ENCODE results near the gene PYGL.

PYGL gene

DNA sequence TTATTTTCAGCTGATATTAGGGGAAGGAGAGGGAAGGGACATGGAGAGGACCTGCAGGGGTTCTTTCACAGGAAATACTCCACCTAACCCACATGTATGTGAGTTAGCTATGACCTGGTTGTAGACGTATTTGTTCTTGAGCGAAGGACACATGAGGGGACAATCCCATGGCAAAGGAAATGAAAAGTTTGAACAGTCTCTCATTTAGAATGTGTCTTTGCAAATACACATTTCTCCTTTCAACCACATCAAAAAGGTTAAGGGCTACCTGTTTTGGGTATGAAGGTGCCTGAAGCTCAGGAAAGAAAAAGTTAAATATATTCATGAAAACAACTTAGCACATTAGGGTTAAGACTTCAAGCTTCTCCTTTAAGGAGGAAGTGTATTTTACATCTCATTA is 7.4 kb downstream of the PYGL start:
- H3K27me3 ChIP-seq = no peaks in the 10 kb centered on the region
- peak overlapping the region; percentile 51 to 99 for H3K4me3 ChIP-seq (ENCODE audit: low read depth in 1 of 2, low read length in 1 of 2)
- peaks cover 69% of the 10 kb centered on the region for H3K36me3 ChIP-seq
- H3K27ac ChIP-seq = peak overlapping the region; percentile 86
- peaks cover 97 to 100% of the 10 kb centered on the region in 2 experiments for H3K4me1 ChIP-seq (ENCODE audit: control insufficient read depth in 1 of 2, insufficient read depth in 1 of 2, low read depth in 1 of 2, low read length in 1 of 2)
- no peaks in the 10 kb centered on the region for H3K9me3 ChIP-seq
- TF ChIP-seq, protein P1, sequence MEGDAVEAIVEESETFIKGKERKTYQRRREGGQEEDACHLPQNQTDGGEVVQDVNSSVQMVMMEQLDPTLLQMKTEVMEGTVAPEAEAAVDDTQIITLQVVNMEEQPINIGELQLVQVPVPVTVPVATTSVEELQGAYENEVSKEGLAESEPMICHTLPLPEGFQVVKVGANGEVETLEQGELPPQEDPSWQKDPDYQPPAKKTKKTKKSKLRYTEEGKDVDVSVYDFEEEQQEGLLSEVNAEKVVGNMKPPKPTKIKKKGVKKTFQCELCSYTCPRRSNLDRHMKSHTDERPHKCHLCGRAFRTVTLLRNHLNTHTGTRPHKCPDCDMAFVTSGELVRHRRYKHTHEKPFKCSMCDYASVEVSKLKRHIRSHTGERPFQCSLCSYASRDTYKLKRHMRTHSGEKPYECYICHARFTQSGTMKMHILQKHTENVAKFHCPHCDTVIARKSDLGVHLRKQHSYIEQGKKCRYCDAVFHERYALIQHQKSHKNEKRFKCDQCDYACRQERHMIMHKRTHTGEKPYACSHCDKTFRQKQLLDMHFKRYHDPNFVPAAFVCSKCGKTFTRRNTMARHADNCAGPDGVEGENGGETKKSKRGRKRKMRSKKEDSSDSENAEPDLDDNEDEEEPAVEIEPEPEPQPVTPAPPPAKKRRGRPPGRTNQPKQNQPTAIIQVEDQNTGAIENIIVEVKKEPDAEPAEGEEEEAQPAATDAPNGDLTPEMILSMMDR (IDR thresholded peaks at IDR 0.05) = no peak

DNA sequence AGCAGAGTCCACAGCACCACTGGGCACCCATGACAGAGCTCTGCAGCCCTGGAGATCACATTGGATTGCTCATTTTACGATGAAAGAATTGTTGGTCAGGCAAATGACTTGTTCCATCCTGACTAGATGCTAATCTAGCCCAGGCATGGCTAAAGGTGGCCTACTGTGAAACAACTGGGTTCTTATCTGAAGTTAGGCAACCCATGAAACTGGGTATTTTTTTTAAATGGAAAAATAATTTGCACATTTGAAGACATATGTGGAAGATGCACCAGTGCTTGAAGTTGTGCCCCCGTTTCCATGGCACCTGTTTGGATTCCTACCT is 8.3 kb downstream of the PYGL start:
- Histone ChIP-seq H3K4me1 (ENCODE audit: control insufficient read depth in 1 of 2, insufficient read depth in 1 of 2, low read depth in 1 of 2, low read length in 1 of 2) (peaks cover 96 to 98% of the 10 kb centered on the region in 2 experiments), H3K4me3 (ENCODE audit: low read depth in 1 of 2, low read length in 1 of 2) (peak overlapping the region; percentile 51 to 99), H3K36me3 (peaks cover 69% of the 10 kb centered on the region), H3K27ac (peak overlapping the region; percentile 86), H3K27me3 (no peaks in the 10 kb centered on the region), H3K9me3 (no peaks in the 10 kb centered on the region)
- TF ChIP-seq, protein P1 (IDR thresholded peaks at IDR 0.05) = no peak

DNA sequence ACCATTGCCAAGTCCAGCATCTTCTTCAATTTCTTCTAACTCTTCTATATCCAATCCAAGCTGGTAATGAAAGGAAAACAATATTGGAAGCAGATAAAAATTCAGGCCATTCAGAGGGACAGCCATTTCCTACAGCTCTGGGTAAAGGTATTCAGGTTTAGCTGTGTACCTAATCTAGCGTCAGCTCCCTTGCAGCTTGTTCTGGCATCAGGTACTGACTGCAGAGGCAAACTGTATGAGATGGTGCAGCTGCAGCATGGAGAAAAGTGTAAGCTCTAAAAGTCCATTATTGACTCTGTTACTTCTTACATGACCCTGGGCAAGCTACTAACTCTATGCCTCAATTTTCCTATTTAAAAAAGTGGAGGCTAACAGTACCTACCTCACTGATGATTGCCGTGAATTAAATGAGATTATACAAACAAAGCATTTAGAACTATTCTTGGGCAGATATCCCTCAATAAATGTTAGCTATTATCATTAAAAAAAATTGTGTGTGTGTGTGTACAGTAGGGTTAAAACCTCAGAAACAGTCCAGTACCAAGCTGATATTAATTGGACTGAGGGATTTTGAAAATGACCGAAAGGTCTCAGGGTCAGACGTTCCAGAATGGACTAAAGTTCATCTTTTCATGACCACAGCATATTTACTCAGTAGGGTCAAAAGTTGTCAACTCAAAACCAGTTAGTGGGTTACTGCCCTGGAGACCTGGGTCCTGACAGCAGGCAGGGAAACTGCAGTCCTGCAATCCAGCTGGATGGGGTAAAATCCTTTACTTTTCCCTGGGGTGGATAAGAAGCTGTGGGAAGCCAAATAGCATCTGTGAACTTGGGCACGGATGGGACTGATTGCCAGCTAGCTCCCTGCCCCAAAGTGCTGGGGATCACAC is 8.9 kb downstream of the PYGL start:
- no peaks in the 10 kb centered on the region for H3K9me3 ChIP-seq
- H3K27me3 ChIP-seq = no peaks in the 10 kb centered on the region
- peak overlapping the region in 1 of 2 experiments; percentile 99 for H3K4me3 ChIP-seq (ENCODE audit: low read depth in 1 of 2, low read length in 1 of 2)
- TF ChIP-seq, protein P1 (IDR thresholded peaks at IDR 0.05) = no peak
- H3K4me1 ChIP-seq (ENCODE audit: control insufficient read depth in 1 of 2, insufficient read depth in 1 of 2, low read depth in 1 of 2, low read length in 1 of 2) = peaks cover 96 to 98% of the 10 kb centered on the region in 2 experiments
- peak overlapping the region; percentile 86 for H3K27ac ChIP-seq
- H3K36me3 ChIP-seq = peaks cover 69% of the 10 kb centered on the region

DNA sequence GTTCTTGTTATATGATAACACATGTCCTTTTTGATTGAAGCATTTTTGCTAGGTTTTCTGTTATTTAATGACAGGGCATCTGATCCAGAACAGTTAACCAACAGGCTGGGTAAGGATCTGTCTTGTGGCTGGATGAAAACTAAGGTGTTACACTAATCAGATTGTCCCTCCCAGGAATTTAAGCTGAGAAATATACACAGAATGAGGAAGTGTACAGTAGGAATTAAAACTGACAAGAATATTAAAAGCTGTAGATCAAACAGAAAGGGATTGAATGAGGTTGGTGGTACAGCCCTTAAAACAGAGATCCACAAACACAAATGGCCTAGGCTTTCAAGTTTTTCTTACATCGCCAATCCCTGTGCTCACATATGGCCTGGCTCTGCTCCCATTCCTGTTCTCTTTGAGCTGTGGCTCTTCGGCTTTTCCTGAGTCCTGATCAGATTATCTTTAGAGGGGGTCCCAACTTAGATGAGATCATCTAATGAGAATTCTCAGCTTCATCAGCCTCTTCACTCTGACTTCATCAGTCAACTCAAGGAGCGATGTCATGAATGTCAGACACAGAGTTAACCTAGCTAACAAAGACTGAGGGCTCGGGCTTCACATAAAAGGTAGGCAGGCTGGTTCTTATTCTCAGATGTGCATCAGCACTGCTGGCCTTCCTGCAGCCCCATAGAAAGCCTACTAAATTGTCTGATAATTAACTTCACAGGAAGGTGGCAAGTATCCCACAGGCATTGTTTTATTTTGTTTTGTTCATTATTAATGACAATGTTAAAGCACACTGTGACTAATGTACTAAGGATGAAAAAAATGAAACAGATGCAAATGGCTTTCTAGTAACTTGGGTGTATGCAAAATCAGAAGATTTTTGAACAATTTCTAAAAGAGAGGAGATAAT is 11.4 kb downstream of the PYGL start:
- TF ChIP-seq, protein P1 (IDR thresholded peaks at IDR 0.05) = no peak
- H3K36me3 ChIP-seq = peaks cover 86% of the 10 kb centered on the region
- no peak overlapping the region for H3K4me3 ChIP-seq (ENCODE audit: low read depth in 1 of 2, low read length in 1 of 2)
- H3K27ac ChIP-seq = peak overlapping the region; percentile 86
- no peaks in the 10 kb centered on the region for H3K27me3 ChIP-seq
- H3K9me3 ChIP-seq = no peaks in the 10 kb centered on the region
- H3K4me1 ChIP-seq (ENCODE audit: control insufficient read depth in 1 of 2, insufficient read depth in 1 of 2, low read depth in 1 of 2, low read length in 1 of 2) = peaks cover 96 to 98% of the 10 kb centered on the region in 2 experiments

DNA sequence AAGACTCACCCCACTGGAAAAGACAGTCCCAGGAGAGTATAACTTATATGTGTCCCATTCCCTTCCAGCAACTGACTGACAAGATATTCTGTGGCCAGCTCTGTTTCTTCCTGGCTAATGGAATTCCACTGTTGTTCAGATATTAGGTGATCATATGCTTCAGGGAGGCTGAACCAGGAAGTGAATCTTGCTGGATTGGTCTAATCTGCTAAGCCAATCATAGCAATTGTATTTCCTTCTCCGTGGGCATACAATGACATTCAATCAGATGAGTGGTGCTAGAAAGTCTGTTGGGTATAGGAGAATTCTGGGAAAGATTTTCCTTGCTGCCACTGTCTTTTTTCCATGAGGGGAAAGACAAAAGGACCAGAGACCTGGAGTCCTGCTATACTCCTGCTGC is 12.1 kb downstream of the PYGL start:
- peaks cover 98% of the 10 kb centered on the region in 2 experiments for H3K4me1 ChIP-seq (ENCODE audit: control insufficient read depth in 1 of 2, insufficient read depth in 1 of 2, low read depth in 1 of 2, low read length in 1 of 2)
- H3K27me3 ChIP-seq = no peaks in the 10 kb centered on the region
- H3K27ac ChIP-seq = peak overlapping the region; percentile 86
- TF ChIP-seq, protein P1 (IDR thresholded peaks at IDR 0.05) = no peak
- no peaks in the 10 kb centered on the region for H3K9me3 ChIP-seq
- peaks cover 92% of the 10 kb centered on the region for H3K36me3 ChIP-seq
- H3K4me3 ChIP-seq (ENCODE audit: low read depth in 1 of 2, low read length in 1 of 2) = no peak overlapping the region
